DMS79 (cell line): ENCODE results near the gene PLXNA4.
"Not testable (repeated sequence)": the region's sequence is repeated elsewhere in the genome, so short reads cannot be mapped to it uniquely, and the experiment has no call there.

Experiments
- DNase-seq: peaks from one replicate; lab custom pipeline; 2025; lab: John Stamatoyannopoulos, UW

Gene PLXNA4

DNA sequence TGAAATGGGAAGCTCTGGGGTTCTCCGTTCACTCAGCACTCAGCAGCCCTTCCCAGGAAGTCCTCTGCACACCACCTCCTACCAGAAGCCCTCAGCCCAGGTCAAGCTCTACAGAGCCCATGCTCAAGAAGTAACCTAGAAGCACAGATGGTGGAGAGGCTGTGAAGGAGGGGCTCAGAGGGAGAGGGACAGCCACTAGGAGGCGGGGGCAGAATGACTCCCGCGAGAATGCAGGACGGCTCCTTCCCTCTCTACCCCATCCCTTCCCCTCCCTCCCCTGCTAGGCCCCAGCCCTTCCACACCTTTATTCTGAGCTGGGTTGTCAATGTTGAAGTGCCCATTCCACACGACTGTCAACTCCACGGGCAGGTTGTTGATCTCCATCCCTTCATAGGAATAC lies 373.2 kb downstream of the PLXNA4 start:
- no peak for DNase-seq

GRCh38 chr7:132202541-132202940 lies 373.7 kb downstream of the PLXNA4 start:
- no peak for DNase-seq

GRCh38 chr7:132200141-132200540 lies 376.1 kb downstream of the PLXNA4 start:
- DNase-seq = no peak

DNA sequence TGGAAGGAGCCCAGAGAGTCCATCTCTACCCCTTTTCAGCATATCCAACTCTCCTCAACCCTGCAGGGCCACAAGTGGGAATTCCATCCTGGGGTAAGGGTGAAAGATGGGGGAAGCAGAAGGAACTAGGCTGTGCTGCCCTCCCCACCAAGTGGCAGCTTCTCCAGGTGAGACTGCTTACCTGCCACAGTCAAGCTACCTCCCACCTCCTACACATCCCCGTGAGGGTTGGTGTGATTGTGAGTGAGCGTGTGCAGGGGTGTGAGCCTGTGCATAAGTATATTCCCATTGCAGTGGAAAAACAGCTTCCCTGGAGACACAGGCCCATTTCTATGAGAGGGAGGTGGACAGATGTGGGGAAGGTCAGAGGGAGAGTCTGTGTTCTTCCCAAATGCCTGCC lies 376.6 kb downstream of the PLXNA4 start:
- no peak for DNase-seq

DNA sequence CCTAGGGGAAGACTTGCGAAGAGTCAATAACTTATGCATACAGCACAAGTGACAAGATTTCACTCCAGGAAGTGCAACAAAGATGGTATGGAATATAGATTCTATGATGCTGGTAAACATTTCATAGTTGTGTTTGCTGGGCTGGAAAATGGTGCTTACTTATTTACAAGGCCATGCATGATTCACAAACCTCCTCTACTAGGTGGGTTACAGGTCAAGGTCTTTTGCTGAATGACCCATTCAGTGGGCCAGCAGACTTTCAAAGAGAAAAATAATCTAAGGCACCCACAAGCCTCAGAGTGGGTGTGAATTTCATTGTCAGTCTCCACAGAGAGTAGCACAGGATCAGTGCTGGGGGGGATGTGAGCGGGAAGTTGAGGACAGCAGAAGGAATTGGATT lies 378.5 kb downstream of the PLXNA4 start:
- no peak for DNase-seq

DNA sequence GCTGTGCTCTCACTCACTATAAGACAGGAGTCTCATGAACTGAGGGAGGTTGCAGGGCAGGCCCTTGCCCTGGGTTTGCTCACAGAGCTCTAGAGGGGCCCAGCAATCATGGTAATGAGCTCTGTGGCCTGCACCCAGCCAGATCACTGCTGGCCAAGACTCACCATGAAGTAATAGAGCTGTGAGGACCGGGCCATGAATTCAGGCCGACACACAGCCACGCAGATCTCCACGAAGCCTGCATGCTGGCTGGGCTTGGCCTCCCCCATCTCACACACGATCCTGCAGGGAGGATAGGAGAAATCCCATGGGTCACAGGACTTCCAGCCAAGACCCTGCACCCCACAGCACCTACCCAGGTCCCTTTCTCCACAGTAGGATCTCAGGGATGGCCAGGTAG lies 382.4 kb downstream of the PLXNA4 start:
- no peak for DNase-seq

DNA sequence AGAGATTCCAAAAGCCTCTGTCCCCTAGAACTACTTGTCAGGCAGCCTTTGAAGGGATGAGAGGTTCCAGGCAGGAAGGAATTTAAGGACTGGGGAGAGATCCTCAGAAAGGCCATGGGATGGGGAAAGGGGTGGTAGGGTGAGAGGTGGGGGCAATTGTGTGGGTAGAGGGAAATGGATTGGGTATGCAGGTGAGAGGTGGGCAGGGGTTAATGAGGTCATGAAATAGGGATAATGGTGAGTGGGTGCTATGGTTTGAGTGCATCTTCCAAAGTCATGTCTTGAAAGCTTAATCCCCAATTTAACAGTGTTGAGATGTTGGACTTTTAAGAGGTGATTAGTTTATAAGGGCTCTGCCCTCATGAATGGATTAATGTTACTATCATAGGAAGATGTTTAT lies 383.5 kb downstream of the PLXNA4 start:
- DNase-seq = no peak

- no peak for DNase-seq
Observed at GRCh38 chr7:132191418-132191817, 384.9 kb downstream of the PLXNA4 start.

GRCh38 chr7:132190683-132191082 lies 385.6 kb downstream of the PLXNA4 start:
- no peak for DNase-seq

GRCh38 chr7:132189881-132190280 lies 386.4 kb downstream of the PLXNA4 start:
- DNase-seq = no peak

DNA sequence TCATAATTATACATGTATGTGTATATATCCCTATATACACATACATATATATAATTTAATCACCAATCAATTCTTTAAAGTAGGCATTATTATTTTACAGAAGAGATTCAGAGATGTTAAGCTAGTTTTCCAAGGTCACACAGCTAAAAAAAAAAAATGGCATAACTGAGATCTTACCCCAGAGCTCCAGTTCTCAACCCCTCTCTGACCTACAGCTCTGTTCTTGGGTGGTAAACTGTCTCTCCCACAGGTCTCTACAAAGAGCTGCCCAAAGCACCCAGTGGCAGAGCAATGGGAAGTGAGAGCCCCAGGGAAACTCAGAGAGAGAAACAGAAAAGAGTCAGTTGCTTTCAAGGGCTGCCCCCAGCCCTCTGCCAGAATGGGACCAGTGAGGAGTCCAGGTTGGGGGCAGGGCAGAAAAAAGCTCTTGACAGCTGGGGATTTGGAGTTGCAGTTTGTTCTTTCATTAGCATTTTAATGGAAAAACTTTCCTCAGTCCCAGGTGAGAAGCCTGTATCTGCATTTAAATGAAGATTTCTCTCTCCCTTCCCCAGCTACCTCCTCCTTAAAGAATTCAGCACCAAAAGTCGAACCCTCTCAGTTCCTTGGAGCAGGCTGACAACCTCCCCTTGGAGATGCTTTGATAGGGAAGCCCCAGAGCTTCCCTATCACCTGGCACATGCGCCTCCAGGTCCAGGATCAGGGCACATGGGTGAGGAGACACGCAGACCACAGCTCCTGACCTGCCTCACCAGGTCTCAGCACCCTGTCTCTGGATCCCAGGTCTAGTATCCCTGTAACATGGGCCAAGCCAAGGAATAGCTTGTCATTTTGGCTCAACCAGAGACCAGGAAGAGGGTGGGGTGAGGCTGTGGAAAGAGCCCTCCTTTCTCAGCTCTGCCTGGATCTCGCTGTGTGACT lies 388.1 kb downstream of the PLXNA4 start:
- DNase-seq = no peak

- no peak for DNase-seq
Observed at GRCh38 chr7:132187391-132187790, 388.9 kb downstream of the PLXNA4 start.

DNA sequence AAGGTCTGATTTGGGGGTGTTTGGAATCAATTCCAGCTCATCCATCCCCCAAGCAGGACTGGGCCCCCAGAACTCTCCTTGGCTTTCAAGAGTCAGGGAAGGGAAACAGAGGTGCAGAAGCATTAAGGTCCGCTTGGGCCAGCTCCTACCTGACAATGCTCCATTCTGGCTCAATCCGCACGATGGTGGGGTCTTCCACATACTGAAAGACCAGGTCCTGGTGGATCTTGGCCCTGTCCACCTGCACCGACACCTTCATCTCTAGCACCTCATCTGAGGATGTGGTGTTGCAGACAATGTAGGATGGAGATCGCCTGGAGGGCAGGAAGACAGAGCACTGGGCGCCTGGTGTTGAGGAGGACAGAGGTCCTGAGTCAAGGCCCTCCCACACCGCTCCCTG lies 391.1 kb downstream of the PLXNA4 start:
- no peak for DNase-seq

- DNase-seq = no peak
Observed at GRCh38 chr7:132183781-132184380, 392.4 kb downstream of the PLXNA4 start.

- DNase-seq = no peak
Observed at GRCh38 chr7:132182992-132183391, 393.3 kb downstream of the PLXNA4 start.

- no peak for DNase-seq
Observed at GRCh38 chr7:132181946-132182685, 394.2 kb downstream of the PLXNA4 start.

- DNase-seq = no peak
Observed at GRCh38 chr7:132181371-132181770, 394.9 kb downstream of the PLXNA4 start.

GRCh38 chr7:132180481-132180880 lies 395.8 kb downstream of the PLXNA4 start:
- no peak for DNase-seq

DNA sequence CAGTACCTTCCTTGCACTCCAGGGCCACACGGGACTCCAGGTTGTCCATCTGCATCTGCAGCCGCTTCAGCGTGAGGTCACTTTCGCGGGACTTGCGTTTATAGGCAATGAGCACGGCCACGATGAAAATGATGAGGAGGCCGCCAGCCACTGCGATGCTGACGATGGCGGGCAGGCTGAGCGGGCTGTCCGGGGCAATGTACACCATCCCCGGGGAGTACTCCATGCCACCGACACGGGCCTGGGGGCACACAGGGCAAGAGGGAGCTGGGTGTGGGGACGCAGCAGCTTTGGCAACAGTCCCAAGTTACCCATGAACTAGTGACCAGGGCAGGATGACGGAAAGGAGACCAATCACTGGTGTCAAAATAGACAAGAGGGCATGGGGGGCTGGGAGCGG lies 396.6 kb downstream of the PLXNA4 start:
- no peak for DNase-seq

DNA sequence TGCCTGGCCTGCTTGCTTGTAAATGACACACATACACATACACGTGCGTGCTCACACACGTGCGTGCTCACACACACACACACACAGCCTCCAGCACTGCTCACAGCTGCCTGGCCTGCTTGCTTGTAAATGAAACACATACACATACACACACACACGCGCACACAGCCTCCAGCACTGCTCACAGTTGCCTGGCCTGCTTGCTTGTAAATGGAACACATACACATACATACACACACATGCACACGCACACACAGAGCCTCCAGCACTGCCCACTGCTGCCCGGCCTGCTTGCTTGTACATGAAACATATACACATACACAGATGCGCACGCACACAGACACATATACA lies 397.2 kb downstream of the PLXNA4 start:
- DNase-seq = no peak

DNA sequence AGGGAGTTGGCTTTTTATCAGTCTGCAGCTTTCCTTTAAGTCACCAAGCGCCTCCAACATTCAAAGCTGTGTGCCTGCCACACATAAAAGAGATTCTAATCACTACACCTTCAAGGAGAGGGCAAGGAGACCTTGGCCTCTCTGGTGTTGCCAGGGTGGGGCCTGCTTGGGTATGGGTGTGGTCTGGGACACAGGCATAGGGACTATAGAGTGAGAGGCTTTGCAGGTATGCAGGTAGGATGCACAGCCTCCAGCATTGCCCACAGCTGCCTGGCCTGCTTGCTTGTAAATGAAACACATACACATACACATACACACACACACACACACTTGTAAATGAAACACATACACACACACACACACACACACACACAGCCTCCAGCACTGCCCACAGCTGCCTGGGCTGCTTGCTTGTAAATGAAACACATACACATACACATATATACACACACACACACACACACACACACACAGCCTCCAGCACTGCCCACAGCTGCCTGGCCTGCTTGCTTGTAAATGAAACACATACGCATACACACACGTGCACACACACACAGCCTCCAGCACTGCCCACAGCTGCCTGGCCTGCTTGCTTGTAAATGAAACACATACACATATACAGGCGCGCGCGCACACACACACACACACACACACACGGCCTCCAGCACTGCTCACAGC lies 397.7 kb downstream of the PLXNA4 start:
- DNase-seq = not testable (repeated sequence)

DNA sequence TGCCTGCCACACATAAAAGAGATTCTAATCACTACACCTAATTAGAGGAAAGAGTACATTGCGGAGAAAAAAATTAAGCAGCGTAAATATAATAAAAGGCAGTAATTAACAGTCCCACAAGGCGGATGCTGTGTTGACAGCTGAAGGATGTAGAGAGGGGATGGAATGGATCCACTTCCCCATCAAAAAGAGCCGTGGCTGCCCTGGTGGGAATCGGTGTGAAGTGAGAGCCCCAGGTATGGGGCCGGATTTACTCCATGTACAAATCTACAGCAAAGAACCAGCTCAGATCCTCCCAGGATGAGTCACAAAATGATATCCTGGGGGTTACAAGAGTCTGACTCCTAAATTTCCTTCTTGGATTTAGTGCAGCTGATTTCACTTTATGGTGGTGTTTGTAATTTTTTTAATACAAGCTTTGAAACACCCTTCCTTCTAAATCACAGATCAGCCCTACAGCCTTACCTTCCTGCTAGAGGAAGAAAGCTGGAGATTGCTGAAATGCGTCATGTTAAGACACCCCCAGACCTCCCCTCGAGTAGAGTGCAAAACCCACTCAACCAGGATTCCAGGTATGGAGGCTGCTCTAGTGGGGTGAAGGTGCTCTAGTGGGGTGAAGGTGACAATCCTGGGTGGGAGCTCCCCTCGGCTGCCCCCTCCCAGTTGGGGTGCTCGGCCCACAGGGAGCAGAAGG lies 398.4 kb downstream of the PLXNA4 start:
- no peak for DNase-seq
